WERI-Rb-1 (cell line): ENCODE measurements around the gene IDH1.

ENCODE experiments used
- DNase-seq: peaks from one replicate; pipeline ENCODE4 v3.0.0-alpha.2; 2020
- H3K27ac ChIP-seq: fragments of 250-450 bp; sonication (Bioruptor Pico); 2 replicates; pipeline ENCODE4 v1.5.1; 2020; ENCODE audit warnings: mild to moderate bottlenecking, moderate library complexity
- H3K27me3 ChIP-seq: fragments of 250-450 bp; sonication (Bioruptor Pico); 2 replicates; pipeline ENCODE4 v1.5.1; 2021; ENCODE audit warnings: mild to moderate bottlenecking, low read depth, moderate library complexity; ENCODE audit not compliant: insufficient read depth, severe bottlenecking
- H3K36me3 ChIP-seq: fragments of 250-450 bp; sonication (Bioruptor Pico); 2 replicates; pipeline ENCODE4 v1.5.1; 2020; ENCODE audit warnings: mild to moderate bottlenecking, moderate library complexity
- H3K4me3 ChIP-seq: 2 replicates; pipeline ENCODE4 v1.5.1; 2011; ENCODE audit warnings: low read depth, mild to moderate bottlenecking, control low read depth, low read length
- H3K9me3 ChIP-seq: fragments of 250-450 bp; sonication (Bioruptor Pico); 2 replicates; pipeline ENCODE4 v1.5.1; 2021; ENCODE audit warnings: mild to moderate bottlenecking, moderate library complexity; ENCODE audit not compliant: severe bottlenecking
- CTCF ChIP-seq: IDR thresholded peaks from 2 replicates; pipeline ENCODE4 v1.5.1; 2011; ENCODE audit warnings: low read depth, mild to moderate bottlenecking, control low read depth, inconsistent platforms, low read length

Gene IDH1

GRCh38 chr2:208254871-208255556, at the start of gene IDH1:
TSS of gene IDH1 (minus strand) at chr2:208255071. CDS start at chr2:208251551, 3,520 bp downstream.
- peak within 1 kb of the TSS; percentile 95 for H3K4me3 ChIP-seq
- H3K9me3 ChIP-seq = no peaks in the 10 kb centered on the region
- H3K36me3 ChIP-seq = peaks cover 17% of the 10 kb centered on the region
- peak; percentile 65 for TF ChIP-seq CTCF
- H3K27me3 ChIP-seq = no peaks in the 10 kb centered on the region
- DNase-seq = peak; percentile 99
- peak within 1 kb of the TSS; percentile 78 for H3K27ac ChIP-seq

DNA sequence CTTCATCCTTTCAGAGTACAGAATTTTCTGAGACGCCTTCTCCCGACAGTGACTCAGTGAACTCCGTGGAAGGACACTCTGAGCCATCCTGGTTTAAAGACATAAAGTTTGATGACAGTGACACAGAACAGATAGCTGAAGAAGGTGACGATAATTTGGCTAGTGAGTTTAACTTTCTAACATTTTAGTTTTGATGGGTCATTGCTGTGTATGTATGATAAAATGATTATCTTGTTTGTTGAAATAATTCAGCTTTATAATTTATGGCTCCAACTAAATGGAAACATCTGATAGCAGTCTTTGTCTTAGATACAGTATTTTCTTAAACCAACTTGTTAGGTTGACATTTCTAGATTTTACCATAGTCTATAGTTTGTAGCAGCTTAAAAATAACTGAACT, 49.3 kb upstream of the IDH1 start:
- no peak for TF ChIP-seq CTCF
- Histone ChIP-seq H3K9me3 (no peaks in the 10 kb centered on the region), H3K27me3 (no peaks in the 10 kb centered on the region), H3K4me3 (no peak overlapping the region), H3K27ac (no peak overlapping the region), H3K36me3 (peaks cover 36% of the 10 kb centered on the region)
- DNase-seq = no peak

DNA sequence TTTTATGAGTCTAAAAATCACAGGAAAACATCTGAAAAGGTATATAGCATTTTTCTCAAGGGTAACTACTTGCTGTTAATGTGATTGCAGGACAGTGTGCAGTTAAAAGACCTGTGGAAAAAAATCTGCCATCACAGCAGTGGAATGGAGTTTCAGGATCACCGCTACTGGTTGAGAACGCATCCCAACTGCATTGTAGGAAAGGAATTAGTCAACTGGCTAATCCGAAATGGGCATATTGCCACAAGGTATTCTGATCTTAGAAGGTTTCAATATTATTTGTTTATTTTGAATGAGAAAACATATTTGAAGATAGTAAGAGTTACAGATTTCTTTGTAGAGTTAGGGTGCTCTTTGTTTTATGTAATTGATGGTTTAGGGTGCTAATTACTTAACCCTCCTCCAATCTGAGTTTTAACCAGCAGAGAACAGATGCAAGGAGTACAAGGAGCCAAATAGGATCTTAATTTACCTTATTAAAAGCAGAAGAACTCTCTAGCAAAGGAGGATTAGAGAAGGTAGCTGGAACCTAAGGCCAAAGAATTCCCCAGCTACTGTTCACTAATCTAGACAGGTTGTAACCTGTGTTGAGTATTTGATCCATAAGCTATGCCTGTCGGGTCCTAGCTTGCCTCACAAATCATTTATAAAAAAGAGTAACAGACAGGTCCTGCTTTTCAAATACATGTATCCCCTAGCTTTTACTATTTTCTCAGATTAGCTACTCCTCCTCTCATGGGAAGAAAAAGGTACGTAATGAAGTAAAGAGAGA, 46.2 kb upstream of the IDH1 start:
- H3K36me3 ChIP-seq = peaks cover 48% of the 10 kb centered on the region
- no peak for DNase-seq
- peak overlapping the region; percentile 31 for H3K27ac ChIP-seq
- H3K27me3 ChIP-seq = no peaks in the 10 kb centered on the region
- H3K4me3 ChIP-seq = no peak overlapping the region
- no peaks in the 10 kb centered on the region for H3K9me3 ChIP-seq
- TF ChIP-seq CTCF = no peak

DNA sequence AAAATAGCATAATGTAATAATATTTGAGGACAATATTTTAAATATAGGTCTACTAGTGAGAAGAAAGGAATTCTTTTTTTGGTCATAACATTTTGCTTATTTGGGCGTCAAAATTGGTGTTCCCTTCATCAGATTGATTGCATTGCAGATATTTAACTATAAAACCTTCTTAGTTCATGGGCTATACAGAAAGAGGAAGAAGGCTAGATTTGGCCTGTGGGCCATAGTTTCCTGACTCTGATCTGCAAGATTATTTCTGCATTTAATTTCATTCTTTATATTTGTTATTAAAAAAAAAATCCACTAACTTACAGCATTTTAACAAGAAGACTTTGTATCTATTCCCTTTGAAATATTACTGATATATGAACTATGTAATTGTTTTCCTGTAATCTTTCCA, 43.1 kb upstream of the IDH1 start:
- Histone ChIP-seq H3K9me3 (no peaks in the 10 kb centered on the region), H3K4me3 (no peak overlapping the region), H3K27ac (no peak overlapping the region), H3K36me3 (peaks cover 57% of the 10 kb centered on the region), H3K27me3 (no peaks in the 10 kb centered on the region)
- no peak for TF ChIP-seq CTCF
- DNase-seq = no peak

GRCh38 chr2:208296610-208297009, 41.7 kb upstream of the IDH1 start:
- Histone ChIP-seq H3K9me3 (no peaks in the 10 kb centered on the region), H3K27ac (no peak overlapping the region), H3K4me3 (no peak overlapping the region), H3K36me3 (peaks cover 45% of the 10 kb centered on the region), H3K27me3 (no peaks in the 10 kb centered on the region)
- TF ChIP-seq CTCF = no peak
- DNase-seq = no peak
